NCI-H1092 treated with DMSO at 0.1 percent for 48 hours (cell line): ENCODE results near the gene CGB7.

Experiments
- DNase-seq: peaks from one replicate; lab custom pipeline; 2025; lab: John Stamatoyannopoulos, UW

The CGB7 gene

GRCh38 chr19:49016067-49016839, 41.3 kb downstream of the CGB7 start:
- no peak for DNase-seq

- no peak for DNase-seq
Measured at GRCh38 chr19:49014870-49015255, 42.7 kb downstream of the CGB7 start.

- no peak for DNase-seq
Measured at GRCh38 chr19:49014123-49014869, 43.3 kb downstream of the CGB7 start.

- no peak for DNase-seq
Measured at GRCh38 chr19:49011194-49011593, 46.4 kb downstream of the CGB7 start.

- no peak for DNase-seq
Measured at GRCh38 chr19:49010453-49010852, 47.1 kb downstream of the CGB7 start.

- no peak for DNase-seq
Measured at GRCh38 chr19:49009828-49010227, 47.7 kb downstream of the CGB7 start.

- DNase-seq, result no peak
Measured at GRCh38 chr19:49006905-49007304, 50.6 kb downstream of the CGB7 start.

- DNase-seq, result no peak
Measured at GRCh38 chr19:49004964-49005614, 52.5 kb downstream of the CGB7 start.
